Upper lobe of right lung (tissue), 1 donor: Measurements from ENCODE around the gene SEPTIN7. TPM values are rescaled to one million over a fixed set of nuclear protein-coding genes. Genes with fewer than 3 reads are reported as not detected.
A peak's percentile ranks its signal among the peaks of the same experiment; 100 is the strongest.

ENCODE experiments used
- ATAC-seq: fragments of 200-7000 bp; cut with Tn5 transposase; one replicate; pipeline ENCODE4 v1.9.1; 2020; ENCODE audit warnings: mild to moderate bottlenecking, moderate library complexity
- DNase-seq: peaks from one replicate; pipeline ENCODE4 v3.0.0-alpha.2; 2020
- H3K27ac ChIP-seq: fragments of 200-600 bp; one replicate; pipeline ENCODE4 v1.8.0; 2022
- H3K27me3 ChIP-seq: fragments of 200-600 bp; one replicate; pipeline ENCODE4 v1.8.0; 2022; ENCODE audit warnings: mild to moderate bottlenecking
- H3K36me3 ChIP-seq: fragments of 200-600 bp; one replicate; pipeline ENCODE4 v1.8.0; 2022
- H3K4me1 ChIP-seq: fragments of 200-600 bp; one replicate; pipeline ENCODE4 v1.8.0; 2022
- H3K4me3 ChIP-seq: fragments of 200-600 bp; one replicate; pipeline ENCODE4 v1.8.0; 2022; ENCODE audit warnings: mild to moderate bottlenecking
- H3K9me3 ChIP-seq: fragments of 200-600 bp; one replicate; pipeline ENCODE4 v1.8.0; 2022
- intact Hi-C: fragments of 100-400 bp; cut with DNase I; formaldehyde crosslinking; loops from one replicate; pipeline ENCODE4 v1.11.0; 2022
- total RNA-seq: library from RNA; stranded (reverse); fragmentation: NEBNext Ultra II Directional; extraction: Animal tissue kit (Norgen Biotek cat#: 25700); gene quantifications from one replicate; pipeline ENCODE4 v1.2.1, GENCODE V29; 2021
- TF ChIP-seq, protein P1 (sequence below): fragments of 200-600 bp; IDR thresholded peaks from one replicate; pipeline ENCODE4 v1.8.0; 2022; ENCODE audit warnings: antibody characterized with exemption
- donor health status: DM: no; HTN: yes; CAD: no; lungs with severe emphysema.

Gene SEPTIN7
- total RNA-seq, 1 donor from 2014 or later: 202 TPM

DNA sequence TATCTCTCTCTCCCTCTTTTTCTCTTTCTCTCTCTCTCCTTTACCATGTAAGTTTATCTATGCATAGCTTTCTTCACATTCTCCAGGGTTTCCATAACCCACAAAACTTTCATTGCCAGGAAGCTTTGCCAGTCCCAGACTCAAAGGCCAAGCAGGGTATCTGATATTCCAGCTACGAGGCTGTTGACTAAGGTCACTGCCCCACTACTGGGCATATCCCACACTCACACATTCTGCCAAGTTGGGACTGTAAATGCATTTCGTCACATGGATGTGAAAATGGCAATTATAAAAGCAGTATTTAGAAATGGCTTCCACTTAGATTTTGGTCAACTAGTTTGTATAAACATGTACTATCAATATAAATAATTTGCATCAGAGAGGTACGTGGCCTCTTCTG is 43.3 kb upstream of the SEPTIN7 start:
- Histone ChIP-seq H3K4me3 (no peak overlapping the region), H3K4me1 (peaks cover 18% of the 10 kb centered on the region), H3K27me3 (no peaks in the 10 kb centered on the region), H3K27ac (no peak overlapping the region), H3K9me3 (no peaks in the 10 kb centered on the region), H3K36me3 (no peaks in the 10 kb centered on the region)
- intact Hi-C loops: no loop called here
- DNase-seq (no peak), ATAC-seq (no peak)
- TF ChIP-seq, protein P1, sequence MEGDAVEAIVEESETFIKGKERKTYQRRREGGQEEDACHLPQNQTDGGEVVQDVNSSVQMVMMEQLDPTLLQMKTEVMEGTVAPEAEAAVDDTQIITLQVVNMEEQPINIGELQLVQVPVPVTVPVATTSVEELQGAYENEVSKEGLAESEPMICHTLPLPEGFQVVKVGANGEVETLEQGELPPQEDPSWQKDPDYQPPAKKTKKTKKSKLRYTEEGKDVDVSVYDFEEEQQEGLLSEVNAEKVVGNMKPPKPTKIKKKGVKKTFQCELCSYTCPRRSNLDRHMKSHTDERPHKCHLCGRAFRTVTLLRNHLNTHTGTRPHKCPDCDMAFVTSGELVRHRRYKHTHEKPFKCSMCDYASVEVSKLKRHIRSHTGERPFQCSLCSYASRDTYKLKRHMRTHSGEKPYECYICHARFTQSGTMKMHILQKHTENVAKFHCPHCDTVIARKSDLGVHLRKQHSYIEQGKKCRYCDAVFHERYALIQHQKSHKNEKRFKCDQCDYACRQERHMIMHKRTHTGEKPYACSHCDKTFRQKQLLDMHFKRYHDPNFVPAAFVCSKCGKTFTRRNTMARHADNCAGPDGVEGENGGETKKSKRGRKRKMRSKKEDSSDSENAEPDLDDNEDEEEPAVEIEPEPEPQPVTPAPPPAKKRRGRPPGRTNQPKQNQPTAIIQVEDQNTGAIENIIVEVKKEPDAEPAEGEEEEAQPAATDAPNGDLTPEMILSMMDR: no peak

DNA sequence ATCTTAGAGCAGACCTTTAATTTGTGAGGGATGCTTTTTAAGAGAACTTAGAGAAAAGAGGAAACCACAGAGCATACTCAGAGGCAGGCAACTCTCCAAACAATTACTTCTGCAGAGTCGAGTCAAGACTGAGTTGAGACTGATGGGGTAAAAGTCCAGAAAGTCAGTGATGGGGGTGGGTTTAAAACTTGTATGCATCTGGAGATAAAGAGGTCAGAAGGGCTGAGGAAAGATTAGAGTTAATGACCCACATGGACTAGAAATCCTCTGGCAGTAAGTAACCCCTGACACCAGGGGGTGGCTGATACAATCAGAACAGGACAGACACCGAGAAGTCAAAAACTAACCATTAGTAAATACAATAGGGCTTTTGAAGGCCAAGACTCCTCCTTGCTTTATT is 42.4 kb upstream of the SEPTIN7 start:
- H3K9me3 ChIP-seq: no peaks in the 10 kb centered on the region
- peaks cover 18% of the 10 kb centered on the region for H3K4me1 ChIP-seq

DNA sequence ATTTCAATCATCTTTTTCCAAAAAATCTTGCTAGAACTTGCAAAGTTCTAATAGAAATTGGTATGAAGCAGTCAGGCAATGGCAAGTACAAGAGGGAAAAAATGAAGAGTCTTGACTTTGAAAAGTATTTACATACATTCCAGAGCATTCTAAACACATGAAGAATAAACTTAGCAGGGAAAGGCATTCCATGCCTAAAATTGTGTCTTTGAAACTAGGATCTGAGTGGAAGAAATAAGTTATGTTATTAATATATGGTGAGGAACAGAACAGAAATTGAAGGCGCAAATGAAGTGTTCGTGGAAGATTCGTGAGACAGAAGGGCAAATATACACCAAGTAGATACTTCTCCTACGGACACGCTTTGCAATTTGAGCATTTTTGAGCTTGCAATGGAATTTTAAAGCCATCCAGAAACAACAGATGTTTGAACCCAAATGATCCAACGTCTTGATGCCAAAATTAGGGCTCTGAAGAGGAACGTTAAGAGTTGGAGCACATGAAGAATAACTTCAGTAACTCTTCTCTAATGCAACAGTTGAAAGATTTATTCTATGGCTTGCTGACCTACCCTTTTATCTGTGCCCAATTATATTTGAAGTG is 40.6 kb upstream of the SEPTIN7 start:
- H3K27me3 ChIP-seq: no peaks in the 10 kb centered on the region
- intact Hi-C loops: no loop called here
- H3K4me1 ChIP-seq: peaks cover 9% of the 10 kb centered on the region
- no peaks in the 10 kb centered on the region for H3K36me3 ChIP-seq
- DNase-seq (no peak), ATAC-seq (no peak)
- H3K9me3 ChIP-seq: no peaks in the 10 kb centered on the region
- no peak overlapping the region for H3K4me3 ChIP-seq
- TF ChIP-seq, protein P1: no peak
- no peak overlapping the region for H3K27ac ChIP-seq

More for the DNA sequence above, 42.4 kb upstream of the SEPTIN7 start:
- H3K4me3 ChIP-seq: no peak overlapping the region
- TF ChIP-seq, protein P1: no peak
- intact Hi-C loops: no loop called here
- H3K27ac ChIP-seq: no peak overlapping the region
- ATAC-seq (no peak), DNase-seq (no peak)
- no peaks in the 10 kb centered on the region for H3K36me3 ChIP-seq
- H3K27me3 ChIP-seq: no peaks in the 10 kb centered on the region

DNA sequence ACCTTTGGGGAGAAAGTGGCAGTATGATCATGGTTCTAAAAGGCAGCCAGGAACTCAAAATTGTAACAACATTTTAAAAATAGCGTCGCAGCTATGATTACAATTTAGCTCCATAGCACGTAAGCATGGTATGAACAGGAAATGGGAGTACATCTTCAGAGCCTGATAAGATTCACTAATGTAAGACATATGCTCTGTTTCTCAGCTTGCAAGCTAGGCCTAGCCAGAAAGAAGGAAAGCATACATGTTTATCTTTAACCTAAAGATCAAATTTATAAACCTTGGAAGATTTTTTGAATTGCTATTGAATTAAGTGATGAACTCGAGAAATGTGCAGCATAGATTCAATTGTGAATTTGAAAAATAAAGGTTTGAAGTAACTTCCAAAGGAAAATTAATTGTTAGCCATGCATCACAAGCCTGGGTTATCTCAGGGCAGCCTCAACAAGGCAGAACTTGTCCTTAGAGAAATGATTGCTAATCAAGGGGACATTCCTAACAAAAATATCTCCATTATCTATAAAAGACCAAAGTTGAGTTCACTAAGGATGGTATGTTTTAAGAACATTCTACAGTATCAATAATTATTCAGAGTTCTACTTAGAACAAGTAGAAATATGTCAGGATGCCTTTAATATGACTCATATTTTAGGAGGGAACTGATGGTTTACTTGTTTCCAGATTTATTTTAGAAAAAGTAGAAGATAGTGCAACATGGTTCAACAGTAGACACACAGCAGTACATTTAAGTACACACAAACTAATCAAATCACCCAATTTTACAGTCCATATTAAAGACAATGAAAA is 38.8 kb upstream of the SEPTIN7 start:
- intact Hi-C loops: no loop called here
- Histone ChIP-seq H3K4me3 (no peak overlapping the region), H3K4me1 (peaks cover 8% of the 10 kb centered on the region), H3K9me3 (no peaks in the 10 kb centered on the region), H3K27me3 (no peaks in the 10 kb centered on the region), H3K27ac (peak overlapping the region; percentile 12), H3K36me3 (no peaks in the 10 kb centered on the region)
- DNase-seq (no peak), ATAC-seq (no peak)
- TF ChIP-seq, protein P1: no peak

DNA sequence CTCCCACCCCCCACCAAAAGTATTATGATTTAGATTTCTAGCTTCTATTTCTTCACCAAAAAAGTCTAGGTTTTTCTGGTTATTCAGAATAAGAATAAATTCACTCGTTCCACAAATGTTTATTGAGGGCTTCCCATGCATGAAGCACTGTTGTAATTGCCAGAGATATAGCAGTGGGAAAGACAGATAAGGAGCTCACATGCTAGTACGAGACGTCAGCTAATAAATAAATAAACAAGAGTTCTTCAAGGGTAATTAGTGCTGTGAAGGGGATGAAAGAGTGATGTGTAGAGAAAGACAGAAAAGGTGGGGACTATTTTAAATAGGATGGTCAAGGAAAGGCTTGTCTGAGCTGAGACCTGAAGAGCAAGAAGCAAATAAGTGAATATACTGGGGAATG is 38.1 kb upstream of the SEPTIN7 start:
- intact Hi-C loops: no loop called here
- ATAC-seq: no peak

More for the DNA sequence above, 38.1 kb upstream of the SEPTIN7 start:
- H3K4me1 ChIP-seq: peaks cover 8% of the 10 kb centered on the region
- H3K36me3 ChIP-seq: no peaks in the 10 kb centered on the region
- no peaks in the 10 kb centered on the region for H3K9me3 ChIP-seq
- H3K4me3 ChIP-seq: no peak overlapping the region
- TF ChIP-seq, protein P1: no peak
- H3K27me3 ChIP-seq: no peaks in the 10 kb centered on the region
- no peak for DNase-seq
- H3K27ac ChIP-seq: no peak overlapping the region
